Transverse colon (tissue), 4 donors: ENCODE results near the gene NKPD1. TPM values are rescaled to one million over a fixed set of nuclear protein-coding genes. Genes with fewer than 3 reads are reported as not detected.
"Not testable (repeated sequence)": the region's sequence is repeated elsewhere in the genome, so short reads cannot be mapped to it uniquely, and the experiment has no call there.

ENCODE experiments used
- DNase-seq: peaks from one replicate; pipeline ENCODE4 v3.0.0-alpha.2; 2019
- H3K27ac ChIP-seq, 4 donors: fragments of 200-600 bp; sonication (generic); 2 replicates each; pipeline ENCODE4 v1.5.1; 2016 to 2018; ENCODE audit warnings: inconsistent platforms in 4 of 4
- H3K27me3 ChIP-seq: fragments of 200-600 bp; sonication (generic); 2 replicates; pipeline ENCODE4 v1.5.1; 2017; ENCODE audit warnings: inconsistent platforms
- H3K36me3 ChIP-seq, 4 donors: fragments of 200-600 bp; sonication (generic); 2 replicates each; pipeline ENCODE4 v1.5.1; 2017 to 2019; ENCODE audit warnings: inconsistent platforms in 4 of 4
- H3K4me1 ChIP-seq, 4 donors: fragments of 200-600 bp; sonication (generic); 2 replicates each; pipeline ENCODE4 v1.5.1; 2017 to 2020; ENCODE audit warnings: inconsistent platforms in 4 of 4
- H3K4me3 ChIP-seq, 4 donors: fragments of 200-600 bp; sonication (generic); 1 replicate in 1 of 4; 2 replicates in 3 of 4; pipeline versions ENCODE4 v1.5.1 to v1.6.1; 2017 to 2019; ENCODE audit warnings: inconsistent platforms in 4 of 4
- H3K9me3 ChIP-seq, 2 donors: fragments of 200-600 bp; sonication (generic); 2 replicates each; pipeline ENCODE4 v1.5.1; 2017 to 2019; ENCODE audit warnings: inconsistent platforms in 2 of 2
- EP300 ChIP-seq: sonication (generic); formaldehyde crosslinking; IDR thresholded peaks from one replicate; pipeline ENCODE4 v1.6.1; 2017; ENCODE audit warnings: antibody characterized with exemption, low read depth
- POLR2A ChIP-seq: fragments of 450-650 bp; IDR thresholded peaks from one replicate; pipeline ENCODE4 v1.6.1; 2016; ENCODE audit warnings: antibody characterized with exemption, mild to moderate bottlenecking, moderate library complexity
- POLR2AphosphoS5 ChIP-seq, 3 donors: sonication (generic); formaldehyde crosslinking; IDR thresholded peaks; one replicate each; pipeline ENCODE4 v1.6.1; 2016; ENCODE audit warnings: antibody characterized with exemption in 3 of 3
- WGBS, 2 donors: methylation state at CpG; one replicate each; pipeline ENCODE4 v1.1.5; 2018; ENCODE audit warnings: low coverage in 1 of 2; 5-methylcytosine and 5-hydroxymethylcytosine counted together
- in situ Hi-C, 4 donors: fragments of 200-750 bp; cut with MboI; loops; one replicate each; pipeline versions ENCODE4 v1.15.0 to v1.15.1; 2017; ENCODE audit warnings: low sequenced_read_pairs in 3 of 4, low pct_ligation_motif_present in 1 of 4, low pct_unique_long_range_greater_than_20kb in 1 of 4
- intact Hi-C: fragments of 100-400 bp; cut with DNase I; formaldehyde crosslinking; loops from one replicate; pipeline ENCODE4 v1.15.1; 2023; ENCODE audit warnings: low total_unique reads
- total RNA-seq, 4 donors: library from RNA; depleted of rRNA; stranded (reverse); fragments of >200 nt; gene quantifications; one replicate each; pipeline ENCODE4 v1.1.0, GENCODE V29; 2016
- TF ChIP-seq, protein P1 (sequence below), 5 experiments: fragments of 200-600 bp in 3 of 5; fragments of 450-650 bp in 2 of 5; sonication (generic) in 3 of 5; IDR thresholded peaks; 1 replicate in 2 of 5; 2 replicates in 3 of 5; pipeline ENCODE4 v1.5.1; 2016 to 2017; ENCODE audit warnings: antibody characterized with exemption in 5 of 5, inconsistent platforms in 3 of 5, mild to moderate bottlenecking in 2 of 5, moderate library complexity in 1 of 5

NKPD1 gene
- total RNA-seq, 4 donors from 2014 or later = 0.32 to 1.5 TPM; not detected in 2

DNA sequence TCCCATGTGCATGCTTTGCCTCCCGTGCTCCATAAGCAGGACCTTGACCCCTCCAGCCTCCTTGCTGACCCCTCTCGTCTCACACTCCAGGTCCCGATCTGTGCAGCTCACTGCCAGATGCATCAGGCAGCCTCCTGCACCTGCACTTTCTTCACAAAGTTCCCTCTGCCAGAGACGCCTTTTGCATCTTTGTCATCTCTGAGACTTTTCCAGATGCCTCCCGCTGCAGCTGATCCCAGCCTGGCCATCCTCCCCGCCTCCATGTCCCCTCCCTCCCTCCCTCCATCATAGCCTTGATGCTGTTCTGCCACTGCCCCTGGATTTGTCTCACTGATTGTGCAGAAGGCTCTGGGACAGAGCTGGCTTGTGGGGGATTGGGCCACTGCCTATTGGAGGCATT is 38.0 kb downstream of the NKPD1 start:
- intact Hi-C loops (no loop called here), in situ Hi-C loops (no loop called here)
- no peaks in the 10 kb centered on the region for H3K36me3 ChIP-seq
- TF ChIP-seq POLR2AphosphoS5 (IDR thresholded peaks at IDR 0.05) = no peak
- TF ChIP-seq, protein P1, sequence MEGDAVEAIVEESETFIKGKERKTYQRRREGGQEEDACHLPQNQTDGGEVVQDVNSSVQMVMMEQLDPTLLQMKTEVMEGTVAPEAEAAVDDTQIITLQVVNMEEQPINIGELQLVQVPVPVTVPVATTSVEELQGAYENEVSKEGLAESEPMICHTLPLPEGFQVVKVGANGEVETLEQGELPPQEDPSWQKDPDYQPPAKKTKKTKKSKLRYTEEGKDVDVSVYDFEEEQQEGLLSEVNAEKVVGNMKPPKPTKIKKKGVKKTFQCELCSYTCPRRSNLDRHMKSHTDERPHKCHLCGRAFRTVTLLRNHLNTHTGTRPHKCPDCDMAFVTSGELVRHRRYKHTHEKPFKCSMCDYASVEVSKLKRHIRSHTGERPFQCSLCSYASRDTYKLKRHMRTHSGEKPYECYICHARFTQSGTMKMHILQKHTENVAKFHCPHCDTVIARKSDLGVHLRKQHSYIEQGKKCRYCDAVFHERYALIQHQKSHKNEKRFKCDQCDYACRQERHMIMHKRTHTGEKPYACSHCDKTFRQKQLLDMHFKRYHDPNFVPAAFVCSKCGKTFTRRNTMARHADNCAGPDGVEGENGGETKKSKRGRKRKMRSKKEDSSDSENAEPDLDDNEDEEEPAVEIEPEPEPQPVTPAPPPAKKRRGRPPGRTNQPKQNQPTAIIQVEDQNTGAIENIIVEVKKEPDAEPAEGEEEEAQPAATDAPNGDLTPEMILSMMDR (IDR thresholded peaks at IDR 0.05) = no peak
- TF ChIP-seq POLR2A = no peak
- no peak for TF ChIP-seq EP300
- WGBS, 2 donors = 75 to 93% methylated on average over 5 to 6 of the region's 6 CpGs
- no peak for DNase-seq
- H3K4me3 ChIP-seq = no peak overlapping the region
- H3K27me3 ChIP-seq = no peaks in the 10 kb centered on the region
- H3K9me3 ChIP-seq = no peaks in the 10 kb centered on the region
- peaks cover 13 to 45% (median 25%) of the 10 kb centered on the region in 4 donors for H3K4me1 ChIP-seq
- no peak overlapping the region for H3K27ac ChIP-seq

DNA sequence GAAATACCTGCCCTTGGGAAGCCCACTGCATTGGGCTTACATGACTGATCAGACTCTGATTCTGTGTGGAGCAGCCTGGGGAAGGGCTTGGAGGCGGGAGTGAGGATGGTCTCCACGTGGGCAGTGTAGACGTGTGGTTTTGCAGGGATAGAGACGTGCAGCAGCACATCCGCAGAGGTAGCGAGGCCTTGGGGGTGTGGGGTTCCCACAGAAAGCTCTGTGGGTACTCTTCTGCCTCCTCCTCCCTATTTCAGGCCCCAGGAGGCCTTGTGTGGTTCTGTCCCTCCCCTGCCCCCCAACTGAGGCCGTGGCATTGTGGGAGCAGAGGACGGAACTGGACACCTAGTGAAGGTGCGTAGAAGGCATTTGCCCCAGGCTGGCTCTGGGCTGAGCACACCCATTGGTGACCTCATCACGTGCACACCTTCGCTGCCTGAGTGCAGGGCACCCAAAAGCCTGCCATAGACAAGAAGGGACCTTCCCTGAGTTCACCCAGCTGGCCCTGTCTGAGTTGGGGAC is 38.9 kb downstream of the NKPD1 start:
- WGBS, 2 donors = 72% methylated on average over 11 of the region's 11 CpGs; no CpG with 5 or more reads in 1 of the 2 donors
- Histone ChIP-seq H3K36me3 (no peaks in the 10 kb centered on the region), H3K4me3 (no peak overlapping the region), H3K27ac (peak overlapping the region in 1 of 4 donors; percentile 35), H3K4me1 (peaks cover 16 to 55% (median 34%) of the 10 kb centered on the region in 4 donors), H3K9me3 (no peaks in the 10 kb centered on the region), H3K27me3 (no peaks in the 10 kb centered on the region)
- in situ Hi-C loops = no loop called here
- TF ChIP-seq EP300 (no peak), POLR2A (no peak), POLR2AphosphoS5 (IDR thresholded peaks at IDR 0.05) (no peak)
- TF ChIP-seq, protein P1 (IDR thresholded peaks at IDR 0.05) = no peak
- DNase-seq = no peak
- intact Hi-C loops = no loop called here

DNA sequence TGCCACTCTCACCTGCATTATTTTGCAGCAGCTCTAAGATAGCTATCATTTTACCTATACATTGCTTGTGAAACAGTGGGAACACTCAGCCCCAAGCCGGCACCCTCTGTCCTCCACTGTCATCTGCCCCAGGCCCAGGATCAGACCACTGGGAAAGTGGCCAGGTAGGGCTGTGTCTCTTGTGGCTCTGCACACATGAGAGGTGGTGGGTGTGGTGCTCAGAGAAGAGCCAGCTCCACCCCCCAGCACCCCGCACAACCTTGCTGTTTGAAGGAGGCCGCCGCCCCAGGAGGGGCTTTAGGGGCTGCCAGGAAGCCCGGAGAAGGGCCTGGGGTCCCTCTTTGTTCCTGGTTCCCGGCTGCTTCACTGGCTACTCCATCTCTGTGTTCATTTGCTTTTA is 41.2 kb downstream of the NKPD1 start:
- in situ Hi-C loops = no loop called here
- intact Hi-C loops = loop anchor here (5.0 kb wide), 1 partner anchor 978 kb away; no protein-coding TSS in a partner anchor
- Histone ChIP-seq H3K36me3 (no peaks in the 10 kb centered on the region), H3K4me3 (no peak overlapping the region), H3K4me1 (peaks cover 12 to 59% (median 38%) of the 10 kb centered on the region in 4 donors), H3K27ac (peak overlapping the region in 2 of 4 donors; percentile 68 to 69), H3K9me3 (no peaks in the 10 kb centered on the region), H3K27me3 (no peaks in the 10 kb centered on the region)
- 59 to 60% methylated on average over 1 to 6 of the region's 6 CpGs for WGBS, 2 donors
- no peak for TF ChIP-seq POLR2AphosphoS5 (IDR thresholded peaks at IDR 0.05)
- no peak for TF ChIP-seq POLR2A
- TF ChIP-seq, protein P1 (IDR thresholded peaks at IDR 0.05) = no peak
- TF ChIP-seq EP300 = no peak
- DNase-seq = no peak

DNA sequence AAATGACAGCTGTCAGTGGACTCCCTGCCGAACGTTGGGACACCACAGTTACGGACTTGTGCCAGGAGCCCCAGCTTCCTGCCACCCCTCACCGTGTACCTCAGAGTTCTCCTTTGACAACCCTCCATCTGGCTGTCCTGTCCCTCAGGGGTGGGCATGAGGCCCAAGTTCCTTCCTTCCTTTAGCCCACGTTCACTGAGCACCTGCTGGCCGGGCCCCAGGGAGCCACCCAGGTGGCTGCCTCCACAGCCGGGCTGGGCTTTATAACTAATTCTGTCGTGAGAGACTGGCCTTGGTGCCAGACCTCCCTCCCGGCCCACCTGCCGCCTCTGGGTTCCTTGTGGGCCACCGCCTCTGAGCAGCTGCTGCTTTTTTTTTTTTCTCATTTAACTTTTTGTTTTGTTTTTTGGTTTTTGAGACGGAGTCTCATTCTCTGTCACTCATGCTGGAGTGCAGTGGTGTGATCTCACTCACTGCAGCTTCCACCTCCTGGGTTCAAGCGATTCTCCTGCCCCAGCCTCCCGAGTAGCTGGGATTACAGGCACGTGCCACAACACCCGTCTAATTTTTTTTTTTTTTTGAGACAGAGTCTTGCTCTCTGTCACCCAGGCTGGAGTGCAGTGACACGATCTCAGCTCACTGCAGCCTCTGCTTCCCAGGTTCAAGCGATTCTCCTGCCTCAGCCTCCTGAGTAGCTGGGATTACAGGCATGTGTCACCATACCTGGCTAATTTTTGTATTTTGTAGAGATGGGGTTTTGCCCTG is 42.0 kb downstream of the NKPD1 start:
- H3K4me1 ChIP-seq = peaks cover 12 to 67% (median 45%) of the 10 kb centered on the region in 4 donors
- intact Hi-C loops = loop anchor here (5.0 kb wide), 1 partner anchor 979 kb away; no protein-coding TSS in a partner anchor
- H3K27ac ChIP-seq = peak overlapping the region; percentile 10 to 69 (median 58)
- WGBS, 2 donors = 39 to 40% methylated on average over 4 to 18 of the region's 18 CpGs
- peak; percentile 66 for DNase-seq
- H3K27me3 ChIP-seq, in situ Hi-C loops, H3K36me3 ChIP-seq, H3K4me3 ChIP-seq, H3K9me3 ChIP-seq: not testable (repeated sequence)
- peak in 1 of 3 donors; percentile 31 for TF ChIP-seq POLR2AphosphoS5 (IDR thresholded peaks at IDR 0.05)
